Measurements from ENCODE around the gene RHAG. TPM values are rescaled to one million over a fixed set of nuclear protein-coding genes. Genes with fewer than 3 reads are reported as not detected.

RHAG gene
- total and polyA plus RNA-seq, 3 experiments from 2014 or later: not detected

- Histone ChIP-seq H3K4me1 (ENCODE audit: insufficient read depth, low read length) (no peaks in the 10 kb centered on the region), H3K36me3 (ENCODE audit: insufficient read depth, low read length) (no peaks in the 10 kb centered on the region), H3K9me3 (ENCODE audit: low read length) (no peaks in the 10 kb centered on the region), H3K27me3 (ENCODE audit: insufficient read depth, low read length, poor library complexity, severe bottlenecking) (no peaks in the 10 kb centered on the region), H3K27ac (ENCODE audit: low read depth, low read length) (no peak overlapping the region), H3K4me3 (ENCODE audit: low read length) (no peak overlapping the region)
- Mint-ChIP-seq H3K4me3 (no peak overlapping the region), H3K9me3 (no peaks in the 10 kb centered on the region), H3K27ac (no peak overlapping the region), H3K36me3 (no peaks in the 10 kb centered on the region), H3K27me3 (peaks cover 3 to 12% of the 10 kb centered on the region in 2 donors), H3K4me1 (no peaks in the 10 kb centered on the region)
- POLR2A ChIA-PET: no interaction called here
- CTCF ChIA-PET: no interaction called here
- no peak for DNase-seq
Measured at GRCh38 chr6:49565855-49566254, 70.8 kb downstream of the RHAG start.

- CTCF ChIA-PET: no interaction called here
- H3K9me3 Mint-ChIP-seq: no peaks in the 10 kb centered on the region
- POLR2A ChIA-PET: no interaction called here
- no peak overlapping the region for H3K27ac Mint-ChIP-seq
- H3K9me3 ChIP-seq (ENCODE audit: low read length): no peaks in the 10 kb centered on the region
- no peak overlapping the region for H3K4me3 Mint-ChIP-seq
- H3K4me1 ChIP-seq (ENCODE audit: insufficient read depth, low read length): no peaks in the 10 kb centered on the region
- peaks cover 3 to 12% of the 10 kb centered on the region in 2 donors for H3K27me3 Mint-ChIP-seq
- H3K4me3 ChIP-seq (ENCODE audit: low read length): no peak overlapping the region
- H3K4me1 Mint-ChIP-seq: no peaks in the 10 kb centered on the region
- no peaks in the 10 kb centered on the region for H3K36me3 ChIP-seq (ENCODE audit: insufficient read depth, low read length)
- no peak for DNase-seq
- H3K27ac ChIP-seq (ENCODE audit: low read depth, low read length): no peak overlapping the region
- no peaks in the 10 kb centered on the region for H3K36me3 Mint-ChIP-seq
- H3K27me3 ChIP-seq (ENCODE audit: insufficient read depth, low read length, poor library complexity, severe bottlenecking): no peaks in the 10 kb centered on the region
Measured at GRCh38 chr6:49565261-49565660, 71.4 kb downstream of the RHAG start.

GRCh38 chr6:49564552-49564951 lies 72.1 kb downstream of the RHAG start:
- Mint-ChIP-seq H3K36me3 (no peaks in the 10 kb centered on the region), H3K4me1 (no peaks in the 10 kb centered on the region), H3K9me3 (no peaks in the 10 kb centered on the region), H3K27me3 (peaks cover 3 to 12% of the 10 kb centered on the region in 2 donors), H3K4me3 (no peak overlapping the region), H3K27ac (no peak overlapping the region)
- Histone ChIP-seq H3K27ac (ENCODE audit: low read depth, low read length) (no peak overlapping the region), H3K27me3 (ENCODE audit: insufficient read depth, low read length, poor library complexity, severe bottlenecking) (no peaks in the 10 kb centered on the region), H3K9me3 (ENCODE audit: low read length) (no peaks in the 10 kb centered on the region), H3K4me3 (ENCODE audit: low read length) (no peak overlapping the region), H3K4me1 (ENCODE audit: insufficient read depth, low read length) (no peaks in the 10 kb centered on the region), H3K36me3 (ENCODE audit: insufficient read depth, low read length) (no peaks in the 10 kb centered on the region)
- DNase-seq: no peak
- POLR2A ChIA-PET: no interaction called here
- CTCF ChIA-PET: no interaction called here

GRCh38 chr6:49563006-49563886 lies 73.4 kb downstream of the RHAG start:
- H3K27ac ChIP-seq (ENCODE audit: low read depth, low read length): no peak overlapping the region
- DNase-seq: no peak
- no peaks in the 10 kb centered on the region for H3K9me3 ChIP-seq (ENCODE audit: low read length)
- POLR2A ChIA-PET: no interaction called here
- Mint-ChIP-seq H3K4me3 (no peak overlapping the region), H3K27ac (no peak overlapping the region), H3K4me1 (no peaks in the 10 kb centered on the region), H3K9me3 (no peaks in the 10 kb centered on the region), H3K27me3 (peaks cover 3 to 12% of the 10 kb centered on the region in 2 donors), H3K36me3 (no peaks in the 10 kb centered on the region)
- H3K36me3 ChIP-seq (ENCODE audit: insufficient read depth, low read length): no peaks in the 10 kb centered on the region
- no peak overlapping the region for H3K4me3 ChIP-seq (ENCODE audit: low read length)
- no peaks in the 10 kb centered on the region for H3K27me3 ChIP-seq (ENCODE audit: insufficient read depth, low read length, poor library complexity, severe bottlenecking)
- H3K4me1 ChIP-seq (ENCODE audit: insufficient read depth, low read length): no peaks in the 10 kb centered on the region
- CTCF ChIA-PET: no interaction called here

- no peaks in the 10 kb centered on the region for H3K9me3 Mint-ChIP-seq
- H3K4me3 Mint-ChIP-seq: no peak overlapping the region
- Histone ChIP-seq H3K27me3 (ENCODE audit: insufficient read depth, low read length, poor library complexity, severe bottlenecking) (no peaks in the 10 kb centered on the region), H3K4me3 (ENCODE audit: low read length) (no peak overlapping the region), H3K9me3 (ENCODE audit: low read length) (no peaks in the 10 kb centered on the region), H3K36me3 (ENCODE audit: insufficient read depth, low read length) (no peaks in the 10 kb centered on the region), H3K27ac (ENCODE audit: low read depth, low read length) (no peak overlapping the region), H3K4me1 (ENCODE audit: insufficient read depth, low read length) (no peaks in the 10 kb centered on the region)
- CTCF ChIA-PET: no interaction called here
- no peaks in the 10 kb centered on the region for H3K4me1 Mint-ChIP-seq
- H3K27ac Mint-ChIP-seq: no peak overlapping the region
- H3K27me3 Mint-ChIP-seq: peaks cover 4 to 5% of the 10 kb centered on the region in 2 donors
- POLR2A ChIA-PET: no interaction called here
- DNase-seq: no peak
- H3K36me3 Mint-ChIP-seq: no peaks in the 10 kb centered on the region
Measured at GRCh38 chr6:49558238-49558637, 78.4 kb downstream of the RHAG start.

- ChIA-PET CTCF (no interaction called here), POLR2A (no interaction called here)
- no peak overlapping the region for H3K27ac Mint-ChIP-seq
- no peak for DNase-seq
- Histone ChIP-seq H3K36me3 (ENCODE audit: insufficient read depth, low read length) (no peaks in the 10 kb centered on the region), H3K27ac (ENCODE audit: low read depth, low read length) (no peak overlapping the region), H3K27me3 (ENCODE audit: insufficient read depth, low read length, poor library complexity, severe bottlenecking) (no peaks in the 10 kb centered on the region), H3K4me1 (ENCODE audit: insufficient read depth, low read length) (no peaks in the 10 kb centered on the region), H3K4me3 (ENCODE audit: low read length) (no peak overlapping the region), H3K9me3 (ENCODE audit: low read length) (no peaks in the 10 kb centered on the region)
- no peak overlapping the region for H3K4me3 Mint-ChIP-seq
- H3K36me3 Mint-ChIP-seq: no peaks in the 10 kb centered on the region
- peaks cover 0 to 4% (median 1%) of the 10 kb centered on the region in 3 donors for H3K4me1 Mint-ChIP-seq
- H3K27me3 Mint-ChIP-seq: peaks cover 9 to 10% of the 10 kb centered on the region in 2 donors
- no peaks in the 10 kb centered on the region for H3K9me3 Mint-ChIP-seq
Measured at GRCh38 chr6:49557177-49557576, 79.5 kb downstream of the RHAG start.

GRCh38 chr6:49556429-49556837 lies 80.2 kb downstream of the RHAG start:
- Mint-ChIP-seq H3K27ac (no peak overlapping the region), H3K36me3 (no peaks in the 10 kb centered on the region), H3K4me1 (peaks cover 6 to 12% (median 6%) of the 10 kb centered on the region in 3 donors), H3K27me3 (peaks cover 7 to 14% of the 10 kb centered on the region in 2 donors), H3K9me3 (no peaks in the 10 kb centered on the region), H3K4me3 (no peak overlapping the region)
- ChIA-PET CTCF (no interaction called here), POLR2A (no interaction called here)
- H3K27ac ChIP-seq (ENCODE audit: low read depth, low read length): no peak overlapping the region
- H3K9me3 ChIP-seq (ENCODE audit: low read length): no peaks in the 10 kb centered on the region
- H3K27me3 ChIP-seq (ENCODE audit: insufficient read depth, low read length, poor library complexity, severe bottlenecking): no peaks in the 10 kb centered on the region
- no peaks in the 10 kb centered on the region for H3K36me3 ChIP-seq (ENCODE audit: insufficient read depth, low read length)
- H3K4me3 ChIP-seq (ENCODE audit: low read length): no peak overlapping the region
- DNase-seq: no peak
- no peaks in the 10 kb centered on the region for H3K4me1 ChIP-seq (ENCODE audit: insufficient read depth, low read length)

GRCh38 chr6:49555951-49556350 lies 80.7 kb downstream of the RHAG start:
- POLR2A ChIA-PET: no interaction called here
- Mint-ChIP-seq H3K36me3 (no peaks in the 10 kb centered on the region), H3K4me3 (no peak overlapping the region), H3K27ac (no peak overlapping the region), H3K4me1 (peaks cover 10 to 17% (median 11%) of the 10 kb centered on the region in 3 donors), H3K9me3 (no peaks in the 10 kb centered on the region), H3K27me3 (peaks cover 10 to 18% of the 10 kb centered on the region in 2 donors)
- H3K4me1 ChIP-seq (ENCODE audit: insufficient read depth, low read length): no peaks in the 10 kb centered on the region
- H3K4me3 ChIP-seq (ENCODE audit: low read length): no peak overlapping the region
- H3K36me3 ChIP-seq (ENCODE audit: insufficient read depth, low read length): no peaks in the 10 kb centered on the region
- no peak overlapping the region for H3K27ac ChIP-seq (ENCODE audit: low read depth, low read length)
- H3K9me3 ChIP-seq (ENCODE audit: low read length): no peaks in the 10 kb centered on the region
- H3K27me3 ChIP-seq (ENCODE audit: insufficient read depth, low read length, poor library complexity, severe bottlenecking): no peaks in the 10 kb centered on the region
- CTCF ChIA-PET: no interaction called here
- no peak for DNase-seq

All from CD8-positive, alpha-beta memory T cell (primary cell).